ENCODE measurements around the gene HSPA8.
"Not testable (repeated sequence)": the region's sequence is repeated elsewhere in the genome, so short reads cannot be mapped to it uniquely, and the experiment has no call there.

Gene HSPA8

GRCh38 chr11:123062158-123062891 lies 389 bp upstream of the HSPA8 start:
- TF ChIP-seq CTCF (IDR thresholded peaks at IDR 0.05; ENCODE audit: low read depth, low read length, missing control alignments): no peak
- peak; percentile 97 for DNase-seq (ENCODE audit: low read depth)
- H3K4me3 ChIP-seq (ENCODE audit: low read depth, low read length): peak overlapping the region; percentile 88

- DNase-seq (ENCODE audit: low read depth): no peak
- H3K4me3 ChIP-seq (ENCODE audit: low read depth, low read length): peak overlapping the region; percentile 80
Measured at GRCh38 chr11:123060277-123061000, 1.5 kb downstream of the HSPA8 start.

GRCh38 chr11:123059041-123059920 lies 2.7 kb downstream of the HSPA8 start:
- peak overlapping the region; percentile 80 for H3K4me3 ChIP-seq (ENCODE audit: low read depth, low read length)
- DNase-seq (ENCODE audit: low read depth): not testable (repeated sequence)

More at GRCh38 chr11:123060277-123061000, 1.5 kb downstream of the HSPA8 start:
- no peak for TF ChIP-seq CTCF (IDR thresholded peaks at IDR 0.05; ENCODE audit: low read depth, low read length, missing control alignments)

GRCh38 chr11:123057661-123058305 lies 4.2 kb downstream of the HSPA8 start:
- H3K4me3 ChIP-seq (ENCODE audit: low read depth, low read length): peak overlapping the region; percentile 80; the same call in 1 of the 2 replicates
- no peak for DNase-seq (ENCODE audit: low read depth)
- no peak for TF ChIP-seq CTCF (IDR thresholded peaks at IDR 0.05; ENCODE audit: low read depth, low read length, missing control alignments)

- TF ChIP-seq CTCF (IDR thresholded peaks at IDR 0.05; ENCODE audit: low read depth, low read length, missing control alignments): no peak
- no peak overlapping the region for H3K4me3 ChIP-seq (ENCODE audit: low read depth, low read length)
- no peak for DNase-seq (ENCODE audit: low read depth)
Measured at GRCh38 chr11:123056835-123057491, 5.0 kb downstream of the HSPA8 start.

GRCh38 chr11:123055191-123055901 lies 6.6 kb downstream of the HSPA8 start:
- no peak for DNase-seq (ENCODE audit: low read depth)
- TF ChIP-seq CTCF (IDR thresholded peaks at IDR 0.05; ENCODE audit: low read depth, low read length, missing control alignments): no peak
- no peak overlapping the region for H3K4me3 ChIP-seq (ENCODE audit: low read depth, low read length)

Measured in GM12864 (cell line).